Measurements from ENCODE around the gene RPL3.

Gene RPL3

GRCh38 chr22:39279170-39279850, 40.1 kb downstream of the RPL3 start:
- DNase-seq = no peak

- DNase-seq = no peak
Observed at GRCh38 chr22:39278040-39278439, 41.4 kb downstream of the RPL3 start.

GRCh38 chr22:39277142-39277607, 42.2 kb downstream of the RPL3 start:
- DNase-seq = no peak

DNA sequence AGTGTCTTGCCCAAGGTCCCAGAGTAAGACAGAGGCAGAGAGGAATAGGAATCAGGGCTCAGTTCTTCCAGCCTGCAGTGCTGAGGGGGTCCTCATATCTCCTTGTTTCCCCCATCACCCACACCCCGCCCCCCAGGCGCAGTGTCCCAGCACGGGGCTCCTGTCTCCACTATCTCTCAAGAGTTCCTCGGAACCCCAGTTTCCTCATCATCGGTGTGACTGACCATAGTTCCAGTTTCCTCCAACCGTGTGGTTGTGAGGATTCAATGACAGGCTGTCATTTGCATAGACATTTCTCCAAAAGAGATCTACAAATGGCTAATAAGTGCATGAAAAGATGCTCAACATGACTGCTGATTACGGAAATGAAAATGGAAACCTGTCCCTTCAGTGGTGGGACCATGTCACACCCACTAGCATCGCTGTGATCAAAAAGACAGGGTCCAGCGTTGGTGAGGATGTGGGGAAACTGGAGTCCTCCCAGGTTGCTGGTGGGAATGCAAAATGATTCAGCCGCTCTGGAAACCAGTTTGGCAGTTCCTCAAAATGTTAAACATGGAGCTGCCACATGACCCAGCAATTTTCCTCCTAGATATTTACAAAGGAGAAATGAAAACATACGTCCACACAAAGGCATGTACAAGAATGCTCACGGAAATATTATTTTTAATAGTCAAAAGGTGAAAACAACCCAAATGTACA, 42.8 kb downstream of the RPL3 start:
- DNase-seq = no peak

- DNase-seq = no peak
Observed at GRCh38 chr22:39275814-39276439, 43.5 kb downstream of the RPL3 start.

GRCh38 chr22:39273950-39274887, 45.2 kb downstream of the RPL3 start:
- DNase-seq = no peak

DNA sequence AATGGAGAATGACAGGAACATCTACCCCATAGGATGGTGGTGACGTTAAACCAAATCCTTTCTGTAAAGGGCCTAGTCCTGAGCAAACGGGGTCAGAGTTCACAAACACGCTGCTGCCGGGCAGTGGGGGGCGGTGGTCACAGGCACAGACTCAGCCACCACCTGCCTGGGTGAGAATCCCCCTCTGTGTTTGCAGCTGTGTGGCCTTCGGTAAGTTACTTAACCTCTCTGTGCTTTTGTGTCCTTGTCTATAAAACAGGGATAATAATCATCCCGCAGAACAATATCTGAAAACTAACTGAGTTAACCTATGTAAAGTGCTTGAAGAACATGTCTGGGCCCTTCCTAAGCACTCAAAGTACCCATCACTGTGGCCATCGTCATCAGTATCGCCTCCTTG, 48.6 kb downstream of the RPL3 start:
- DNase-seq = no peak

- no peak for DNase-seq
Observed at GRCh38 chr22:39270280-39270679, 49.1 kb downstream of the RPL3 start.

- no peak for DNase-seq
Observed at GRCh38 chr22:39269095-39269790, 50.2 kb downstream of the RPL3 start.

- no peak for DNase-seq
Observed at GRCh38 chr22:39268645-39269044, 50.8 kb downstream of the RPL3 start.

- DNase-seq = no peak
Observed at GRCh38 chr22:39267974-39268373, 51.4 kb downstream of the RPL3 start.

DNA sequence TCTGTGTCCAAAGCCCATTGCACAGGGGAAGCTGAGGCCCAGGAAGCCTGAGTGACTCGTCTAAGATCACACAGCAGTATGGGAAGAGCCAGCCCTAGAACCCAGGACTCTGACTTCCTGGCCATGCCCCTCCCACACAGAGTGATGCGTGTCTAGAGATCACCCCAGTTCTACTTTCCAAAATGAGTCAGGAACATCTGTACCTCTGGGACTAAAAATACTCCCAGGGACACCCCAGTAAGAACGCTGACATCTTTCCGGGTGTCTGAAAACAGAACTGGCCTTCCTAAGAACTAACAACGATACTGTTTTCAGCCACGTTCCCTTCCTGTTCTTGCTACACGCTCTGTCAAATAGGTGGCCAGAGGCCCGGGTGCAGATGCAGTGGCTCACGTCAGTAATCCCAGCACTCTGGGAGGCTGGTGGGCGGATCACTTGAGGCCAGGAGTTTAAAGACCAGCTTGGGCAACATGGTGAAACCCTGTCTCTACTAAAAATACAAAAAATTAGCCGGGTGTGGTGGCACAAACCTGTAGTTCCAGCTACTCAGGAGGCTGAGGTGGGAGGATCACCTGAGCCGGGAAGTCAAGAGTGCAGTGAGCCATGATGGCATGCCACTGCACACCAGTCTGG, 52.9 kb downstream of the RPL3 start:
- DNase-seq = no peak

GRCh38 chr22:39265143-39265886, 54.1 kb downstream of the RPL3 start:
- DNase-seq = no peak

DNA sequence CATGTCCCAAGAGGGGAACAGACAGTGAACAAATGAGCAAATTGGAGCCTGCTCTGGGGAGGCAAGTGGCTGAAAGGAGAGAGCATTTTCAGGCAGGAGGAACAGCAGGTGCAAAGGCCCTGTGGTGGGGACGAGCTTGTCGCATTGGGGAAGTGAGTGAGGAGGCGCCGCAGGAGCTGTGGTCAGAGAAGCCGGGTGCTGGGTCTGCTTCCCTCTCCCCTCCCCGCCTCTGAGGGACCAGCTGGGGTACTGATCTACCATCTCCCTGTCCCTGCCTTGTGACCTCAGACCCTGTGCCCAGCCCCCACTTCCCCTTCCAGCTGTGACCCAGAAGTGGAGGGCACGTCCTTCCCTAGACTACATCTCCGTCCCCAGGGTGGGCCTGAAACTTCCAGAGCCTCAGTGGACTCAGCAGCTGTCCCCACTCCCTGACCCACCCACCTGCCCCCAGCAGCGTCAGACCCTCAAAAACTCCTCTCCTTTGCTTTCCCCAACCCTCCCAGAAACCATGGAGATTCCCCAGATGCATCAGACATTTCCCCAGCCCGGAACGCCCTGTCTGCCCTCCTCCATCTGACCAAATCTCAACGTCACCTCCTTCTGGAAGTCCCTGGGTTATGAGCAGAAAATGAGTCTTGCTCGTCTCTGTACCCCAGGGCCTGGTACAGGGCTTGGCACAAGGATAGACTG, 54.9 kb downstream of the RPL3 start:
- DNase-seq = no peak

DNA sequence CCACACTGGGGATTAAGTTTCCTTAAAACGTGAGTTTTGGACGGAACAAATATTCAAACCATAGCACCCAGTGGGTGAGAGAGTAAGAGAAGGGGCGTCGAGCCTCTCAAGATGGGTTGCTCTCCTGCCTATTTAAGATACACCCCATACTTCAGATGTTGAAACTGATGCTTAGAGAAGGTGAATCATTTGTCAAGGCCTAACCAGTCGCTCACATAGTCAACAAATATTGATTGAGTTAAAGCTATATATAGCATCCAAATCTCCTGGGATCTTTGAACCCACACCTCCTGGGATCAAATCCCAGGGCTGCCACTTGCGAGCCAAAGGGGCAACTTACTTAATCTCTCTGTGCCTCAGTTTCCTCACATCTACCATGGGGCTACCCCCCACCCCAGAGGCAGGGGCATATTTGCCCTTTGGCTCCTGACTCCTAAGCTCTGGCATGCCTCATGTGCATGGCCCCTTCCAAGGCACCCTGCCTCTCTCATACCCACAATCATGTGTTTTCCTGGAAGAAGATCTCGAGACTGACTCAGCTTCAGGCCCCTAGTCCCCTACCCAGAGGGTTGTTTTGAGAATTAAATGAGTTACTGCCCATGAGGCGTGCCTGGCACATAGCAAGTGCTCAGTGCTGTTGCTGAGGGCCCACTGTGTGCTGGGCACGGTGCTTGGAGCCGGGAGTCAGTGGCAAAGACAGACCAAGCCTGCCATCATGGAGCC, 55.6 kb downstream of the RPL3 start:
- DNase-seq = no peak

Data from NCI-H2081 (cell line).